IMR-90 (cell line): ENCODE measurements around the gene NKAIN1. TPM values are rescaled to one million over a fixed set of nuclear protein-coding genes. Genes with fewer than 3 reads are reported as not detected.

Source experiments
- ATAC-seq: fragments of 200-7000 bp; cut with Tn5 transposase; 2 replicates; pipeline ENCODE4 v1.9.1; 2020; ENCODE audit warnings: low read depth, mild to moderate bottlenecking, moderate library complexity
- BruUV-seq: library from RNA; stranded (reverse); fragments of 400-500 nt; replicated peaks from 2 replicates; lab custom pipeline; 2021; lab: Mats Ljungman, UMichigan
- CTCF ChIA-PET: fragments of 300-600 bp; formaldehyde crosslinking; extraction: SDS; loops from one replicate; lab custom pipeline; 2021; ENCODE audit warnings: antibody characterized with exemption; lab: Yijun Ruan, JAX
- POLR2A ChIA-PET: fragments of 300-600 bp; sonication (Branson Sonifier 250); formaldehyde crosslinking; loops from one replicate; lab custom pipeline; 2022; ENCODE audit warnings: antibody characterized with exemption; ENCODE audit not compliant: unreplicated experiment; lab: Charles Lee
- DNase-seq: peaks from one replicate; pipeline ENCODE4 v3.0.0; 2013
- H2AFZ ChIP-seq: replicated peaks from 2 replicates; pipeline ENCODE3; 2013; ENCODE audit warnings: low read length, mild to moderate bottlenecking; ENCODE audit not compliant: poor library complexity
- H2AK5ac ChIP-seq: 2 replicates; pipeline ENCODE4 v1.6.1; 2013; ENCODE audit warnings: low read depth, low read length, inconsistent platforms
- H2AK9ac ChIP-seq: replicated peaks from 2 replicates; pipeline ENCODE3; 2013; ENCODE audit warnings: mild to moderate bottlenecking, low read depth, low read length, moderate library complexity; ENCODE audit not compliant: poor library complexity
- H2BK120ac ChIP-seq: 2 replicates; pipeline ENCODE4 v1.6.1; 2013; ENCODE audit warnings: low read depth, low read length, inconsistent platforms
- H2BK15ac ChIP-seq: 3 replicates; pipeline ENCODE4 v1.6.1; 2013; ENCODE audit warnings: low read depth, low read length, inconsistent platforms
- H2BK20ac ChIP-seq: 2 replicates; pipeline ENCODE4 v1.6.1; 2013; ENCODE audit warnings: low read depth, mild to moderate bottlenecking, inconsistent platforms, low read length, moderate library complexity
- H2BK5ac ChIP-seq: 2 replicates; pipeline ENCODE4 v1.6.1; 2013; ENCODE audit warnings: mild to moderate bottlenecking, low read depth, low read length, inconsistent platforms; ENCODE audit not compliant: poor library complexity, severe bottlenecking
- H3K14ac ChIP-seq: replicated peaks from 2 replicates; pipeline ENCODE4 v1.6.1; 2013; ENCODE audit warnings: low read depth, low read length, inconsistent platforms
- H3K18ac ChIP-seq: 2 replicates; pipeline ENCODE4 v1.6.1; 2013; ENCODE audit warnings: low read depth, low read length, control low read depth
- H3K23ac ChIP-seq: 2 replicates; pipeline ENCODE4 v1.6.1; 2013; ENCODE audit warnings: low read depth, low read length, inconsistent platforms
- H3K27ac ChIP-seq: 2 replicates; pipeline ENCODE4 v1.5.1; 2013; ENCODE audit warnings: mild to moderate bottlenecking, control low read depth, low read length; ENCODE audit not compliant: insufficient read depth
- H3K27me3 ChIP-seq: 2 replicates; pipeline ENCODE4 v1.6.1; 2013; ENCODE audit warnings: low read length; ENCODE audit not compliant: control insufficient read depth, insufficient read depth
- H3K36me3 ChIP-seq: 2 replicates; pipeline ENCODE4 v1.6.1; 2013; ENCODE audit warnings: low read length, mixed read lengths; ENCODE audit not compliant: control insufficient read depth, insufficient read depth
- H3K4ac ChIP-seq: 2 replicates; pipeline ENCODE4 v1.6.1; 2013; ENCODE audit warnings: low read depth, low read length, inconsistent platforms
- H3K4me1 ChIP-seq: 2 replicates; pipeline ENCODE4 v1.6.1; 2013; ENCODE audit warnings: low read length, mixed read lengths; ENCODE audit not compliant: control insufficient read depth, insufficient read depth
- H3K4me2 ChIP-seq: 2 replicates; pipeline ENCODE4 v1.6.1; 2013; ENCODE audit warnings: low read depth, mild to moderate bottlenecking, control low read depth, low read length, moderate library complexity
- H3K4me3 ChIP-seq: 2 replicates; pipeline ENCODE4 v1.5.1; 2013; ENCODE audit warnings: low read depth, mild to moderate bottlenecking, control low read depth, low read length, moderate library complexity; ENCODE audit not compliant: insufficient read depth
- H3K56ac ChIP-seq: 2 replicates; pipeline ENCODE4 v1.6.1; 2013; ENCODE audit warnings: low read length, inconsistent platforms; ENCODE audit not compliant: insufficient read depth; ENCODE audit errors: extremely low read depth
- H3K79me1 ChIP-seq, 2 experiments: 2 replicates each; pipeline ENCODE4 v1.6.1; 2013; ENCODE audit warnings: low read length in 2 of 2, inconsistent platforms in 1 of 2, low read depth in 1 of 2
- H3K9ac ChIP-seq: 2 replicates; pipeline ENCODE4 v1.6.1; 2013; ENCODE audit warnings: low read depth, low read length, control low read depth
- H3K9me1 ChIP-seq: 2 replicates; pipeline ENCODE4 v1.6.1; 2013; ENCODE audit warnings: low read length, inconsistent platforms; ENCODE audit not compliant: insufficient read depth
- H3K9me3 ChIP-seq: 2 replicates; pipeline ENCODE4 v1.6.1; 2013; ENCODE audit warnings: low read length; ENCODE audit not compliant: control insufficient read depth, insufficient read depth
- H4K20me1 ChIP-seq: 2 replicates; pipeline ENCODE4 v1.6.1; 2013; ENCODE audit warnings: low read length, inconsistent platforms; ENCODE audit not compliant: insufficient read depth
- H4K5ac ChIP-seq: 2 replicates; pipeline ENCODE4 v1.6.1; 2013; ENCODE audit warnings: mild to moderate bottlenecking, low read depth, low read length, control low read depth
- H4K8ac ChIP-seq, 2 experiments: 2 replicates each; pipeline ENCODE4 v1.6.1; 2013; ENCODE audit warnings: low read depth in 2 of 2, low read length in 2 of 2, control low read depth in 1 of 2, inconsistent platforms in 1 of 2
- H4K91ac ChIP-seq: 2 replicates; pipeline ENCODE4 v1.6.1; 2013; ENCODE audit warnings: low read depth, low read length, inconsistent platforms; ENCODE audit not compliant: insufficient read depth
- BHLHE40 ChIP-seq: fragments of 150-350 bp; IDR thresholded peaks from 2 replicates; pipeline ENCODE4 v1.6.1; 2016; ENCODE audit warnings: mild to moderate bottlenecking, low read depth, low read length
- CEBPB ChIP-seq: IDR thresholded peaks from 2 replicates; pipeline ENCODE4 v1.6.1; 2012; ENCODE audit warnings: low read depth, low read length, improper control_type of control experiment
- CHD1 ChIP-seq: IDR thresholded peaks from 2 replicates; pipeline ENCODE4 v1.6.1; 2012; ENCODE audit warnings: low read depth, low read length, improper control_type of control experiment
- ELK1 ChIP-seq: fragments of 150-350 bp; IDR thresholded peaks from 2 replicates; pipeline ENCODE4 v1.6.1; 2016; ENCODE audit warnings: low read depth, mild to moderate bottlenecking, low read length, moderate library complexity, borderline replicate concordance
- MAZ ChIP-seq: IDR thresholded peaks from 2 replicates; pipeline ENCODE4 v1.6.1; 2012; ENCODE audit warnings: low read depth, mild to moderate bottlenecking, low read length, improper control_type of control experiment, moderate library complexity, borderline replicate concordance
- MXI1 ChIP-seq: IDR thresholded peaks from 2 replicates; pipeline ENCODE4 v1.6.1; 2012; ENCODE audit warnings: low read depth, mild to moderate bottlenecking, low read length, moderate library complexity, borderline replicate concordance
- NFE2L2 ChIP-seq: fragments of 150-350 bp; IDR thresholded peaks from 2 replicates; pipeline ENCODE4 v1.6.1; 2016; ENCODE audit warnings: low read depth, mild to moderate bottlenecking, low read length
- POLR2A ChIP-seq: IDR thresholded peaks from 2 replicates; pipeline ENCODE4 v1.6.1; 2012; ENCODE audit warnings: mild to moderate bottlenecking, low read depth, low read length
- RCOR1 ChIP-seq: IDR thresholded peaks from 2 replicates; pipeline ENCODE4 v1.6.1; 2012; ENCODE audit warnings: mild to moderate bottlenecking, low read length, improper control_type of control experiment; ENCODE audit not compliant: insufficient replicate concordance
- USF2 ChIP-seq: fragments of 150-350 bp; IDR thresholded peaks from 2 replicates; pipeline ENCODE4 v1.6.1; 2017; ENCODE audit warnings: mild to moderate bottlenecking, antibody characterized with exemption, low read length, low read depth
- WGBS, 2 experiments: methylation state at CpG; one replicate each; pipeline versions ENCODE4 v1.1.5 to v1.1.7; 2013; ENCODE audit warnings: missing lambda C conversion rate in 2 of 2; ENCODE audit not compliant: insufficient read length in 1 of 2; ENCODE audit errors: extremely low coverage in 2 of 2; 5-methylcytosine and 5-hydroxymethylcytosine counted together
- dilution Hi-C: fragments of 300-500 bp; cut with HindIII; formaldehyde crosslinking; loops from one replicate; pipeline ENCODE4 v1.14.3; 2018; ENCODE audit warnings: low sequenced_read_pairs; ENCODE audit not compliant: unreplicated experiment
- in situ Hi-C: fragments of 300-500 bp; cut with MboI; formaldehyde crosslinking; loops from 3 replicates; pipeline ENCODE4 v1.14.3; 2019; ENCODE audit warnings: low sequenced_read_pairs, inconsistent platforms, mixed read lengths
- intact Hi-C: fragments of 100-400 bp; cut with micrococcal nuclease; formaldehyde crosslinking; loops from 2 replicates; pipeline ENCODE4 v1.10.0; 2022
- polyA plus RNA-seq, 3 experiments: library from polyadenylated mRNA; depleted of rRNA; stranded (reverse); fragments of >200 nt; gene quantifications; 2 replicates each; pipeline ENCODE4 v1.2.3, GENCODE V29; 2012; ENCODE audit warnings: low replicate concordance in 1 of 3
- total RNA-seq: library from RNA; depleted of rRNA; stranded (reverse); fragments of >200 nt; gene quantifications from 2 replicates; pipeline ENCODE4 v1.2.3, GENCODE V29; 2012

NKAIN1 gene
- total and polyA plus RNA-seq, 2 of the 4 experiments (the other 2 are of a cell fraction) = under 0.01 to 0.09 TPM

- no peak overlapping the region for H2AFZ ChIP-seq
Observed at GRCh38 chr1:31238612-31238985, 1.1 kb downstream of the NKAIN1 start.

More at GRCh38 chr1:31238612-31238985, 1.1 kb downstream of the NKAIN1 start:
- Histone ChIP-seq H3K4me3 (no peak overlapping the region), H3K14ac (no peak overlapping the region), H3K4me1 (no peaks in the 10 kb centered on the region), H3K27me3 (peaks cover 67% of the 10 kb centered on the region), H4K5ac (no peak overlapping the region), H4K20me1 (no peaks in the 10 kb centered on the region), H4K8ac (no peak overlapping the region), H3K27ac (no peak overlapping the region), H3K23ac (no peak overlapping the region; the same call in 1 of the 2 replicates), H3K9me1 (no peaks in the 10 kb centered on the region), H2BK20ac (no peak overlapping the region), H3K79me1 (no peaks in the 10 kb centered on the region), H3K9ac (no peak overlapping the region), H3K4ac (no peak overlapping the region), H3K18ac (no peak overlapping the region), H4K91ac (no peak overlapping the region), H3K56ac (no peak overlapping the region), H2AK9ac (no peak overlapping the region), H2BK5ac (no peak overlapping the region), H3K9me3 (no peaks in the 10 kb centered on the region), H3K36me3 (no peaks in the 10 kb centered on the region), H2AK5ac (no peak overlapping the region), H2BK120ac (no peak overlapping the region), H3K4me2 (no peak overlapping the region; the same call in 1 of the 2 replicates), H2BK15ac (no peak overlapping the region)
- DNase-seq = no peak
- no TSS peak for BruUV-seq
- POLR2A ChIA-PET = no interaction called here
- in situ Hi-C loops (no loop called here), intact Hi-C loops (no loop called here), dilution Hi-C loops (no loop called here)
- ATAC-seq = no peak
- 50% methylated on average over 2 of the region's 4 CpGs; no CpG with 5 or more reads in 1 of the 2 experiments for WGBS, 2 experiments
- TF ChIP-seq ELK1 (no peak), CHD1 (no peak), NFE2L2 (no peak), MAZ (no peak), RCOR1 (no peak), CEBPB (no peak), POLR2A (no peak), BHLHE40 (no peak), MXI1 (no peak), USF2 (no peak)
- CTCF ChIA-PET = no interaction called here
